IMR-90 (cell line): Measurements from ENCODE around the gene LUC7L. TPM values are rescaled to one million over a fixed set of nuclear protein-coding genes. Genes with fewer than 3 reads are reported as not detected.

ENCODE experiments used
- ATAC-seq: fragments of 200-7000 bp; cut with Tn5 transposase; 2 replicates; pipeline ENCODE4 v1.9.1; 2020; ENCODE audit warnings: low read depth, mild to moderate bottlenecking, moderate library complexity
- BruUV-seq: library from RNA; stranded (reverse); fragments of 400-500 nt; replicated peaks from 2 replicates; lab custom pipeline; 2021; lab: Mats Ljungman, UMichigan
- CTCF ChIA-PET: fragments of 300-600 bp; formaldehyde crosslinking; extraction: SDS; loops from one replicate; lab custom pipeline; 2021; ENCODE audit warnings: antibody characterized with exemption; lab: Yijun Ruan, JAX
- POLR2A ChIA-PET: fragments of 300-600 bp; sonication (Branson Sonifier 250); formaldehyde crosslinking; loops from one replicate; lab custom pipeline; 2022; ENCODE audit warnings: antibody characterized with exemption; ENCODE audit not compliant: unreplicated experiment; lab: Charles Lee
- DNase-seq: peaks from one replicate; pipeline ENCODE4 v3.0.0; 2013
- H2AFZ ChIP-seq: replicated peaks from 2 replicates; pipeline ENCODE3; 2013; ENCODE audit warnings: low read length, mild to moderate bottlenecking; ENCODE audit not compliant: poor library complexity
- H2AK5ac ChIP-seq: 2 replicates; pipeline ENCODE4 v1.6.1; 2013; ENCODE audit warnings: low read depth, low read length, inconsistent platforms
- H2AK9ac ChIP-seq: replicated peaks from 2 replicates; pipeline ENCODE3; 2013; ENCODE audit warnings: mild to moderate bottlenecking, low read depth, low read length, moderate library complexity; ENCODE audit not compliant: poor library complexity
- H2BK120ac ChIP-seq: 2 replicates; pipeline ENCODE4 v1.6.1; 2013; ENCODE audit warnings: low read depth, low read length, inconsistent platforms
- H2BK15ac ChIP-seq: 3 replicates; pipeline ENCODE4 v1.6.1; 2013; ENCODE audit warnings: low read depth, low read length, inconsistent platforms
- H2BK20ac ChIP-seq: 2 replicates; pipeline ENCODE4 v1.6.1; 2013; ENCODE audit warnings: low read depth, mild to moderate bottlenecking, inconsistent platforms, low read length, moderate library complexity
- H2BK5ac ChIP-seq: 2 replicates; pipeline ENCODE4 v1.6.1; 2013; ENCODE audit warnings: mild to moderate bottlenecking, low read depth, low read length, inconsistent platforms; ENCODE audit not compliant: poor library complexity, severe bottlenecking
- H3K14ac ChIP-seq: replicated peaks from 2 replicates; pipeline ENCODE4 v1.6.1; 2013; ENCODE audit warnings: low read depth, low read length, inconsistent platforms
- H3K18ac ChIP-seq: 2 replicates; pipeline ENCODE4 v1.6.1; 2013; ENCODE audit warnings: low read depth, low read length, control low read depth
- H3K23ac ChIP-seq: 2 replicates; pipeline ENCODE4 v1.6.1; 2013; ENCODE audit warnings: low read depth, low read length, inconsistent platforms
- H3K27ac ChIP-seq: 2 replicates; pipeline ENCODE4 v1.5.1; 2013; ENCODE audit warnings: mild to moderate bottlenecking, control low read depth, low read length; ENCODE audit not compliant: insufficient read depth
- H3K27me3 ChIP-seq: 2 replicates; pipeline ENCODE4 v1.6.1; 2013; ENCODE audit warnings: low read length; ENCODE audit not compliant: control insufficient read depth, insufficient read depth
- H3K36me3 ChIP-seq: 2 replicates; pipeline ENCODE4 v1.6.1; 2013; ENCODE audit warnings: low read length, mixed read lengths; ENCODE audit not compliant: control insufficient read depth, insufficient read depth
- H3K4ac ChIP-seq: 2 replicates; pipeline ENCODE4 v1.6.1; 2013; ENCODE audit warnings: low read depth, low read length, inconsistent platforms
- H3K4me1 ChIP-seq: 2 replicates; pipeline ENCODE4 v1.6.1; 2013; ENCODE audit warnings: low read length, mixed read lengths; ENCODE audit not compliant: control insufficient read depth, insufficient read depth
- H3K4me2 ChIP-seq: 2 replicates; pipeline ENCODE4 v1.6.1; 2013; ENCODE audit warnings: low read depth, mild to moderate bottlenecking, control low read depth, low read length, moderate library complexity
- H3K4me3 ChIP-seq: 2 replicates; pipeline ENCODE4 v1.5.1; 2013; ENCODE audit warnings: low read depth, mild to moderate bottlenecking, control low read depth, low read length, moderate library complexity; ENCODE audit not compliant: insufficient read depth
- H3K56ac ChIP-seq: 2 replicates; pipeline ENCODE4 v1.6.1; 2013; ENCODE audit warnings: low read length, inconsistent platforms; ENCODE audit not compliant: insufficient read depth; ENCODE audit errors: extremely low read depth
- H3K79me1 ChIP-seq, 2 experiments: 2 replicates each; pipeline ENCODE4 v1.6.1; 2013; ENCODE audit warnings: low read length in 2 of 2, inconsistent platforms in 1 of 2, low read depth in 1 of 2
- H3K9ac ChIP-seq: 2 replicates; pipeline ENCODE4 v1.6.1; 2013; ENCODE audit warnings: low read depth, low read length, control low read depth
- H3K9me1 ChIP-seq: 2 replicates; pipeline ENCODE4 v1.6.1; 2013; ENCODE audit warnings: low read length, inconsistent platforms; ENCODE audit not compliant: insufficient read depth
- H3K9me3 ChIP-seq: 2 replicates; pipeline ENCODE4 v1.6.1; 2013; ENCODE audit warnings: low read length; ENCODE audit not compliant: control insufficient read depth, insufficient read depth
- H4K20me1 ChIP-seq: 2 replicates; pipeline ENCODE4 v1.6.1; 2013; ENCODE audit warnings: low read length, inconsistent platforms; ENCODE audit not compliant: insufficient read depth
- H4K5ac ChIP-seq: 2 replicates; pipeline ENCODE4 v1.6.1; 2013; ENCODE audit warnings: mild to moderate bottlenecking, low read depth, low read length, control low read depth
- H4K8ac ChIP-seq, 2 experiments: 2 replicates each; pipeline ENCODE4 v1.6.1; 2013; ENCODE audit warnings: low read depth in 2 of 2, low read length in 2 of 2, control low read depth in 1 of 2, inconsistent platforms in 1 of 2
- H4K91ac ChIP-seq: 2 replicates; pipeline ENCODE4 v1.6.1; 2013; ENCODE audit warnings: low read depth, low read length, inconsistent platforms; ENCODE audit not compliant: insufficient read depth
- CTCF ChIP-seq: conservative IDR thresholded peaks from 2 replicates; pipeline ENCODE4 v1.5.1; 2012; ENCODE audit warnings: mild to moderate bottlenecking, low read depth, low read length, improper control_type of control experiment
- MAFK ChIP-seq: IDR thresholded peaks from 2 replicates; pipeline ENCODE4 v1.6.1; 2012; ENCODE audit warnings: low read depth, low read length, improper control_type of control experiment
- NFE2L2 ChIP-seq: fragments of 150-350 bp; IDR thresholded peaks from 2 replicates; pipeline ENCODE4 v1.6.1; 2016; ENCODE audit warnings: low read depth, mild to moderate bottlenecking, low read length
- RAD21 ChIP-seq: IDR thresholded peaks from 2 replicates; pipeline ENCODE4 v1.6.1; 2012; ENCODE audit warnings: low read length, improper control_type of control experiment
- USF2 ChIP-seq: fragments of 150-350 bp; IDR thresholded peaks from 2 replicates; pipeline ENCODE4 v1.6.1; 2017; ENCODE audit warnings: mild to moderate bottlenecking, antibody characterized with exemption, low read length, low read depth
- WGBS, 2 experiments: methylation state at CpG; one replicate each; pipeline versions ENCODE4 v1.1.5 to v1.1.7; 2013; ENCODE audit warnings: missing lambda C conversion rate in 2 of 2; ENCODE audit not compliant: insufficient read length in 1 of 2; ENCODE audit errors: extremely low coverage in 2 of 2; 5-methylcytosine and 5-hydroxymethylcytosine counted together
- dilution Hi-C: fragments of 300-500 bp; cut with HindIII; formaldehyde crosslinking; loops from one replicate; pipeline ENCODE4 v1.14.3; 2018; ENCODE audit warnings: low sequenced_read_pairs; ENCODE audit not compliant: unreplicated experiment
- in situ Hi-C: fragments of 300-500 bp; cut with MboI; formaldehyde crosslinking; loops from 3 replicates; pipeline ENCODE4 v1.14.3; 2019; ENCODE audit warnings: low sequenced_read_pairs, inconsistent platforms, mixed read lengths
- intact Hi-C: fragments of 100-400 bp; cut with micrococcal nuclease; formaldehyde crosslinking; loops from 2 replicates; pipeline ENCODE4 v1.10.0; 2022
- polyA plus RNA-seq, 3 experiments: library from polyadenylated mRNA; depleted of rRNA; stranded (reverse); fragments of >200 nt; gene quantifications; 2 replicates each; pipeline ENCODE4 v1.2.3, GENCODE V29; 2012; ENCODE audit warnings: low replicate concordance in 1 of 3
- total RNA-seq: library from RNA; depleted of rRNA; stranded (reverse); fragments of >200 nt; gene quantifications from 2 replicates; pipeline ENCODE4 v1.2.3, GENCODE V29; 2012

LUC7L gene
- total and polyA plus RNA-seq, 2 of the 4 experiments (the other 2 are of a cell fraction), result 21.5 to 55.6 TPM

- no peak overlapping the region for H3K4ac ChIP-seq
- in situ Hi-C loops, result no loop called here
Observed at GRCh38 chr16:168424-168823, 60.8 kb downstream of the LUC7L start.

More at GRCh38 chr16:168424-168823, 60.8 kb downstream of the LUC7L start:
- H3K4me1 ChIP-seq, result no peaks in the 10 kb centered on the region; the same call in 1 of the 2 replicates
- DNase-seq, result no peak
- H3K27me3 ChIP-seq, result peaks cover 53% of the 10 kb centered on the region
- H4K91ac ChIP-seq, result no peak overlapping the region
- no peak overlapping the region for H4K8ac ChIP-seq
- no CpG with 5 or more reads among the region's 6 CpGs for WGBS, 2 experiments
- no peaks in the 10 kb centered on the region for H3K36me3 ChIP-seq
- H3K4me2 ChIP-seq, result no peak overlapping the region
- H3K27ac ChIP-seq, result no peak overlapping the region
- H3K18ac ChIP-seq, result no peak overlapping the region
- H2AK9ac ChIP-seq, result no peak overlapping the region
- BruUV-seq, result no TSS peak
- dilution Hi-C loops, result no loop called here
- no peaks in the 10 kb centered on the region; the same call in none of the 2 replicates for H3K9me3 ChIP-seq
- no peak overlapping the region for H4K5ac ChIP-seq
- H3K14ac ChIP-seq, result no peak overlapping the region
- H2BK5ac ChIP-seq, result no peak overlapping the region
- no peaks in the 10 kb centered on the region for H3K79me1 ChIP-seq
- no peak overlapping the region for H3K56ac ChIP-seq
- H2BK15ac ChIP-seq, result no peak overlapping the region
- H3K9ac ChIP-seq, result no peak overlapping the region
- no peak overlapping the region for H2AK5ac ChIP-seq
- ChIA-PET POLR2A (no interaction called here), CTCF (interaction anchor here (2.3 kb wide), 1 partner anchor 61 kb away, joined by 8 read pairs; no protein-coding TSS in a partner anchor)
- intact Hi-C loops, result no loop called here
- no peak overlapping the region for H3K23ac ChIP-seq
- no peak overlapping the region for H2BK20ac ChIP-seq
- ATAC-seq, result no peak
- no peak overlapping the region for H3K4me3 ChIP-seq
- peaks cover 5% of the 10 kb centered on the region for H4K20me1 ChIP-seq
- H2AFZ ChIP-seq, result no peak overlapping the region
- TF ChIP-seq MAFK (no peak), NFE2L2 (no peak), CTCF (no peak), RAD21 (no peak), USF2 (no peak)
- H3K9me1 ChIP-seq, result 0 out of 2 replicates have a peak, but pooled peaks cover 4% of the 10 kb centered on the region
- H2BK120ac ChIP-seq, result no peak overlapping the region
